CD4-positive, alpha-beta T cell treated with Interleukin-15 for 1 hour (primary cell): ENCODE measurements around the gene IL1RAPL1.

Source experiments
- DNase-seq: peaks from one replicate; pipeline ENCODE4 v3.0.0-alpha.2; 2020

Gene IL1RAPL1

GRCh38 chrX:29665532-29665931 lies 1078.3 kb downstream of the IL1RAPL1 start:
- DNase-seq: no peak

- DNase-seq: no peak
Observed at GRCh38 chrX:29666366-29666765, 1079.1 kb downstream of the IL1RAPL1 start.

DNA sequence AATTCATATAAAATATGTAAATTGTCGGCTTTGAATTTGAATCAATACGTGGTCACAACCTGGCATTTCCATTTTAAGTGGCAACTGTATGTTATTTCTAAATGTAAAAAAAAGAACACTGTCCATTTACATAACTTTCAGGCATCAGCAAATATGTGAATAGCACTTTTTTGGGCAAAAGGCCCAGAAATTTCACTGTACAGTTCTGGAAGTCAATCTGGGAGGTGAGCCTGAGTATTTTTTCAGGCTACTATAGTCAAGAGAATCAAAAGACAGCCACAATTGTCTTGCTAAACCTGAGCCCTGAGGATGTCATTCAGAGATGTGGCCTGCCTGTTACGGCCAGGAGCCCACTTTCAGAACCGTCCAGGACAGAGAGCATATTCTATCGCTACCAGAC lies 1084.2 kb downstream of the IL1RAPL1 start:
- DNase-seq: no peak

DNA sequence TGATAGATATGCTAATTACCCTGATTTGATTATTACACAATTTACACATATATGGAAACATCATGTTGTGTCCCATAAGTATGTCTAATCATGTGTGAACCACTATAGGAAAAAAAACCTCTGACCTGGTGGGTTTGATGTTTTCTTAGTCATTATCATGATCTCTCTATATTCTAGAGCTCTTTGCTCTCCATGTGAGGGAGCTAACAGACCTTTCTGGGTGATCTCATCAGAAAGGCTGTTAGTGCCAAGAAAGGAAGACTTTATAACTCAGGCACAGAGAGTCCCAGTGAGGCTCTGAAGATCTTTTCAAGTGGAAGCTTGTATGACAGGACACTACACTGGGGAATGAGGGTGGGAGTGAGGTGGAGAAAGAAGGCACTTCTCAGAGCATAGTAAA lies 1100.4 kb downstream of the IL1RAPL1 start:
- DNase-seq: no peak

- no peak for DNase-seq
Observed at GRCh38 chrX:29690061-29690460, 1102.8 kb downstream of the IL1RAPL1 start.

DNA sequence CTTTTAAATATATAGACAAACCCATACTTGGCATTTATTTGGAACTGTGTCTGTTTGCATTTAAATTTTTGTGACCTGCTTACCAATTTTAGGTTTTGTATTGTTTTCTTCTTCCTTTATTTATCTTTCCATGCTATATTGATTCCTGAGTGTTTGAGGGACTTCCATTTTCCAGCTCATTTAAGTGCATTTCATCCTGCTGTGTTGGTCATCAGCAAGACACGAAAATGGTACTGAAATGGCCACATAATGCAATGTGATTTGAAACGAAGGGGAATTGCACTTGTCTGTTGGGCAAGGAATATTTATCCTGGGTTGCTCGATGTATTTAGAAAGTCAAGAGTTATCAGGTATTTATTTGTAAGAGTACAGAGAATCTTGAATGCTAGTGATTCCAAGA lies 1103.8 kb downstream of the IL1RAPL1 start:
- DNase-seq: no peak

- DNase-seq: no peak
Observed at GRCh38 chrX:29693912-29694311, 1106.7 kb downstream of the IL1RAPL1 start.

DNA sequence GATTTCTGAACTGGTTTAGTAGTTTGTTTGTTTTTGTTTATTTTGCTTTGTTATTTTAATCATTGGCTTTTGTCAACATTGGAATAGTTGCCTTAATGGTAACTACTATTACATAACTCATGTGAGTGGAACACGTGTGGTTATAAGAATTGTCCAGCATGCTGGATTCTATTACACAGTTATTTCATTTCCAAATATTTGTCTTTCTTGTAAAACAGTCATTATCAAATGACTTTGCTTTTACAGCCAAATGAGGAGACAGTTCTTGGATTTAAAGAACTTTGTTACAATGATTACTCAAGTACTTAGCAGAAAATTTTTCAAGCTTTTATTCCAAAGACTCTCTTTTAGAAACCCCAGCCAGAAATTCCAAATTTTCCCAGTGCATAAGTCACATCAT lies 1112.0 kb downstream of the IL1RAPL1 start:
- no peak for DNase-seq

DNA sequence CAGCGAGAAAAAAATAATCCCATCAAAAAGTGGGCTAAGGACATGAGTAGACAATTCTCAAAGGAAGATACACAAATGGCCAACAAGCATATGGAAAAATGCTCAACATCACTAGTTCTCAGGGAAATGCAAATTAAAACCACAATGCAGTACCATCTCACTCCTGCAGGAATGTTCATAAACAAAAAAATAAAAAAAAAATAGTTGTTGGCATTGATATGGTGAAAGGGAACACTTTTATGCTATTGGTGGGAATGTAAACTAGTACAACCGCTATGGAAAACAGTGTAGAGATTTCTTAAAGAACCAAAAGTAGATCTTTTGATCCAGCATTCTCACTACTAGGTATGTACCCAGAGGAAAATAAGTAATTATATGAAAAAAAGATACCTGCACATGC lies 1119.8 kb downstream of the IL1RAPL1 start:
- no peak for DNase-seq

DNA sequence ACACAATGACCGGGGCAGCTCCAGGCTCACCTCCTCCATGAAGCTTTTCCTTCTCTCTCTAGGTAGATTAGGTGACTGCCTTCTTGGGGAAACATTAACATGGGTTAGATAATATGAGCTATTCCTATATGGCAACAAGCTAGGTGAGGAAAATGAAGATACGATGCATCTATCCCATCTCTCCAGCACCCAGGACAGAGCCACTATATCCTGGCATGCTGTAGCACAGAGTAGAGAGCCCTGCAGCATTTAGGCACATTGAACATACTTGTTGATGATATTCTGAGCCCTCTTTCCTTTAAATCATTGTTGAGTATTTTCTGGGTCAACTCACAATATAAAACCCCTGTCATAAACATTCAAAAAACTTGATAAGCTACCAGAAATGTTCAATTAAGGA lies 1133.9 kb downstream of the IL1RAPL1 start:
- no peak for DNase-seq

DNA sequence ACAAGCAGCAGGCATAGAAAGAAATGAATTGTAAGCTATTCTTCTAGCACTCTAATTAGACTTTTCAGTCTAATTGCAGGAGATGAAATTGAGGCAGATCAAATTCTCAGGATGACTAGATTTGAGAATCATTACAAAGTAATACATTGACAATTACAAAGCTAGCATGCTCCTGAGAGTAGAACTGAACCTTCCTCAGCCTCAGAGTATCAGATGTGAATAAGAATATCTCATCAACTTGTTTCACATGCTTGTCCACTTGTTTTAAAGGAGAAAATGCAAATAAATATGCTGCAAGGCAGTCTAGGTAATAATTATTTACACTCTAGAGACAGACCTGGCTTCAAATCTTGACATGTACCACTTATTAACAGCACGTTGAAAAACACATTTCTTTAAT lies 1137.1 kb downstream of the IL1RAPL1 start:
- no peak for DNase-seq

DNA sequence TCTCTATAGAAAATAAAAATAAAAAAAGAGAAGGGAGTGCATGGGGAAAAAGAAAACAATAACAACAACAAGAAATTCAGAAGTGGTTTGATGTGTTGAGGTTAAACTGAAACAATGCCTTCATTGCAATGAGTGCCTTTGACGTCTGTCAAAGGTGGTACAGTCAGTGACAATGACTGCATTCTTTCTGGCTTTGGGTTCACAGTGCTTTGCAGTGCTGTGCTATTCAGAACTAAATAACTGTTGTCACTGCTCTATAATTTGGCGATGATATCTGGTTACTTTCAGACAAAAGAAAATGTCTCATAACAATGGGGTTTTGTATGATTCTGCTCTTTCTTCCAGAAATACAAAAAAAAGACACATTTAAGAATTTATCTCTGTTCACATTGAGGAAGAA lies 1139.6 kb downstream of the IL1RAPL1 start:
- no peak for DNase-seq

DNA sequence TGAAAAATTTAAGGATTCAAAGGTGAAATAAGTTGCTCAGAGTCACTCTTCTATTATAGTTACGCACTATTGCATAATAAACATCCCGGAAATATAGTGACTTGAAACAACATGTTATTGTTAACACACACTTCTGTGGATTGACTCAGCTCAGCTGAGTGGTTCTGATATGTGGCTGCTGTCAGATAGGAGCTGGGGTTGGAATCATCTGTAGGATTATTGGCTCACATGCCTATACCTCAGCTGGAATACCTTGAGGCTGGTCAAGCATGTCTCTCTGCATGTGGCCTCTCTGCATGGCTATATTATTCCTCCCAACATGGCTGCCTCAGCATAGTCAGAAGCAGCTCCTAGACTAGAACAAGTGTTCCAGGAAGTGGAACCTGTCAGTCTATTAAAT lies 1141.4 kb downstream of the IL1RAPL1 start:
- no peak for DNase-seq

DNA sequence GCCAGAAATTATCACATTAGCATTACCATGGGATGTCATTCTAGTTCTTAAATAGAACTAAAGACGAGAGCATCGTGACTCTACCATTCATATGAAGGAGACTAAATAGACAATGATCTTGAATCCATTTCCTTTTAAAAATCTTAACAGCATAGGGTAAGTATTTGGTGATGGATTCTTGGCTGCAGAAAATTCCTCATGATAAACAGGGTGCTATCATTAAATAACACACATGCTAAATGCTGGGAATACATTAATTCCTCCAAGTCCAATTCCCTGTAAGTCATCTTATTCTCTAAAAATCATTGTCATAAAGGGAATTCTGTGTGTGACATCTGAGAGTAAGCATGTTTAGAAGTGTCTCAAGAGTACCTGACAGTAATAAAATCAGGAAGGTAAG lies 1157.7 kb downstream of the IL1RAPL1 start:
- no peak for DNase-seq

GRCh38 chrX:29746326-29746725 lies 1159.1 kb downstream of the IL1RAPL1 start:
- no peak for DNase-seq

- no peak for DNase-seq
Observed at GRCh38 chrX:29762006-29762405, 1174.8 kb downstream of the IL1RAPL1 start.

DNA sequence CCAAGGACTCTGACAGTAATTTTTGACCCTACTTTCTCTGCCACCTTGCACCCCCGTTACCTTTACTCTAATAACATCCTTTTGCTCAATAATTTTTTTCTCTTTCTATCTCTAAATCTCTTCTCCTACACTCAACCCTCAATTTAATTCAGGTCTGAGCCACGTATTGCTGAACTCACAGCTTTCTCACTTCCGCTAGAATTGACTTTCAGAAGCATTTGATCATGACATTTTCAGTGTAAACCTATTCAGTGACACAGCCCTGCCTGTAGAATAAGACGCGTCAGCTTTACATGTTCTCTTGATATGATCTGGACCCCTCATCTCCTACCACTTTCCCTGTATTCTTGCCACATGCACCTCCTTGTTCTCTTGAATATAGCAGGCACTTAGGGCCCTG lies 1188.6 kb downstream of the IL1RAPL1 start:
- no peak for DNase-seq

DNA sequence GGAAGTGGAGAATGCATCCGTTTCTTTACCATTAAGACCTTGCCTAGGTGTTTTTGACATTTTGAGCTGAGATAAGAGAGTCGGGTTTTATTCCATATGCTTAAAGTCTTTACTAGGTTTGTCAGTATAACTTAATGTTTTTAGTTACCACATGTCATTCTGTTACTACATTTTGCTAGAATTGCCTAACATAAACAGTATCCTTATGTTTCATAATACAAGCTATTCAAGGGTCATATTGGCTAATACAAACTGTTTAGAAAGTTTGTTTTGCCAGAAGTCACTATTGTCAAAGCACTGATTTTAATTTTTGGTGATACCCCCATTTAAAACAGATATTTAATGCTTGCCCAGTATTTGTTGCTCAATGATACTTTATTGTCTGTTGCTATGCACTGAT lies 1200.4 kb downstream of the IL1RAPL1 start:
- DNase-seq: no peak

DNA sequence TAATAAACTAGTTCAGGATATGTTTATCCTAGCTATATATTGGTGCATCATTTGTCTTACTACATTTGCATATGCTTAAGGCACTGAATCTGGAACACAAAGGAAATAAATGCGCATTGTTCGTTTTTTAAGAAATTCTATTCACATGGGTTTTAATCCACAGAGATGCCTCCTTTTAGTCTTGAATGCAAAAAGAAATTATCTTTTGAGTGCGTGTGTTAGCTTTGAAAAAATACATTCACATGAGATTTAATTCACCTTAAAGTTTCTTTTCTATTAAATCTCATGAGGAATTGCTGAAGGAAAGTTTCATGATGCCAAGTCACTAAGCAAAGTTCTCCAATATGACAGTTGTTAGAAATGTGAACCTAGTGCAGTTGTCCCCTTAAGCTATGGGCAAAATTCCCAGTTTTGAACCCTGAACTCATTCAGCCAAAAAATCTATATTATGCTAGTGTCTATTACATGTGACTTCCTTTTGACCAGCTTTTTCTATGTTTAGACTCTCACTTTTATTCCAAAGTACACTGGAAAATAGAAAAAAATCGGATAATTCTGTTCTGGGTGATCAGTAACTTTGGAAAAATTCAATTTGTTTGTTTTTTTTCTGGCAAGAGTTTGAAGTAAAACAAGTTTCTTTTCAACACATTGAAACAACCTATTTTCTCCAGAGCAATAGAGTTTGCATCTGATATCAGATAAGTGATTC lies 1201.9 kb downstream of the IL1RAPL1 start:
- DNase-seq: no peak

- no peak for DNase-seq
Observed at GRCh38 chrX:29792335-29792734, 1205.1 kb downstream of the IL1RAPL1 start.

GRCh38 chrX:29797156-29797555 lies 1209.9 kb downstream of the IL1RAPL1 start:
- no peak for DNase-seq

GRCh38 chrX:29798469-29798868 lies 1211.2 kb downstream of the IL1RAPL1 start:
- no peak for DNase-seq

- no peak for DNase-seq
Observed at GRCh38 chrX:29813174-29813573, 1225.9 kb downstream of the IL1RAPL1 start.

DNA sequence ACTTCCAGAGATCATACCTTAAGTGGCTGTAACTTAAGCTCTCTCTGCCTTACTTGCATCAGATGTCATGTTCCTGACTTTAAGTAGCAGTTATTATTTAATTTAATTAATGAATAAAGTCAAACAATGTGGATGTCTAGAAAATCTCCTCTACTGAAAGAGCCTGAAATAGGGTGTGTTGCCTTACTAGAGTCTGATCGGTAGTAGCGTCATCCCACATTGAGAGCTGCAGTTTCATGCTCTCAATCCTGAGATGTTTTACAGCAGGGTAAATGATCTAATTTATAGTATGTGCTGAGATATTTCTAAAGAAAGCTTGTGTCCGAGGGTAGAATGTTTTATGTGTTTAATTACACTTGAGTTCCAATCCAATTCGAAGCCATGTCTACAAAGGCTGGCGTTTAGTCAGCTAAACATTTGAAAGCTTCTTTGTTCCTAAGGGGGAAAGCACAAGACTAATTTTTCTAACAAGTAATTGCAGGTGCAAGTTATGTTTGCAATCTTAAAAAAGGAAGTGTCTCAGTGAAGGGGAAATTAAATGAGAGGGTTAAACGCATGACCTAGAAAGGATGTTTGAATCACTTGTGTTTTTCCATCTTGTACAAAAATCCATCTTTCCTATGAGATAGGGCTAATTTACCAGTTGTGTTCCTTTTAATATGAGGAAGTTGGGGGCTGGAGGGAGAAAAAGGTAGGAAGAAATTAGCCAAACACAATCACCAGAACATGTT lies 1237.1 kb downstream of the IL1RAPL1 start:
- DNase-seq: no peak

- no peak for DNase-seq
Observed at GRCh38 chrX:29826742-29827141, 1239.5 kb downstream of the IL1RAPL1 start.
